A549 (cell line): ENCODE data around the gene ZNG1B.
"Not testable (repeated sequence)": the region's sequence is repeated elsewhere in the genome, so short reads cannot be mapped to it uniquely, and the experiment has no call there.

Source experiments
- CHD2 ChIP-seq: fragments of 150-350 bp; IDR thresholded peaks from 2 replicates; pipeline ENCODE4 v1.6.1; 2014; ENCODE audit warnings: low read length; ENCODE audit not compliant: partially characterized antibody
- NFE2L2 ChIP-seq: fragments of 150-350 bp; conservative IDR thresholded peaks from 2 replicates; pipeline ENCODE4 v1.6.1; 2014; ENCODE audit warnings: low read length
- POLR2A ChIP-seq: IDR thresholded peaks from 2 replicates; pipeline ENCODE4 v1.6.1; 2012; ENCODE audit warnings: mild to moderate bottlenecking, low read length

DNA sequence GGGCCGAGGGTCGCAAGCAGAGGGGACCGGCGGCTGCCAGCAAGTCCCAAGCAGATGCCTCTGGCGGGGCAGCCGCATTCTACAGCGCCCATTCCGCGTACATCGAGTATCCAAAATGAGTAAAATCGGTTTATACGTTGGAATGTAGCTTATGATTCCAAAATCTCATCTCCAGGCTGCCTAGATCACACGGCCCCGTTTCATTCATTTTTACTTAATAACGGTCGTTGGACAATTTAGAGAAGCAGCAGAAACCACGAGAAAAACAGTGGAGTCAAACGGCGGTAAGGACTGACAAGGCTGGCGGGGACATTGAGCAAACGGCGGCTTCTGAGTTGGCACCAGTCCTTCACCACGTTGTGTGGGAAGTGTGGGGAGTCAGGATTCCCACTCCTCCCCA is 66.6 kb downstream of the ZNG1B start:
- not testable (repeated sequence) for TF ChIP-seq NFE2L2, CHD2, POLR2A
